Neural cell (in vitro differentiated cells): ENCODE measurements around the gene C2CD2L. TPM values are rescaled to one million over a fixed set of nuclear protein-coding genes. Genes with fewer than 3 reads are reported as not detected.

Experiments
- H2AFZ ChIP-seq: fragments of 200-600, 300-800 bp; sonication (generic), shearing (Covaris generic); 2 replicates; pipeline ENCODE4 v1.6.0; 2014; ENCODE audit warnings: low read depth, mild to moderate bottlenecking, antibody characterized with exemption, low read length, moderate library complexity
- H3F3A ChIP-seq: fragments of 200-600 bp; shearing (Covaris generic); 2 replicates; pipeline ENCODE4 v1.6.1; 2016; ENCODE audit warnings: mild to moderate bottlenecking, moderate library complexity, mixed read lengths, antibody characterized with exemption, low read length; ENCODE audit not compliant: insufficient read depth, poor library complexity, severe bottlenecking
- H3K27ac ChIP-seq: fragments of 200-600, 300-800 bp; sonication (generic), shearing (Covaris generic); 2 replicates; pipeline ENCODE4 v1.5.1; 2014; ENCODE audit warnings: mild to moderate bottlenecking, low read length, moderate library complexity
- H3K27me3 ChIP-seq: fragments of 300-800, 200-600 bp; sonication (generic), shearing (Covaris generic); 2 replicates; pipeline ENCODE4 v1.6.0; 2014; ENCODE audit warnings: mild to moderate bottlenecking, low read depth, low read length, moderate library complexity; ENCODE audit not compliant: insufficient read depth
- H3K36me3 ChIP-seq: fragments of 300-800, 200-600 bp; sonication (generic), shearing (Covaris generic); 2 replicates; pipeline ENCODE4 v1.5.1; 2014; ENCODE audit warnings: mild to moderate bottlenecking, antibody characterized with exemption, low read length, moderate library complexity; ENCODE audit not compliant: insufficient read depth
- H3K4me2 ChIP-seq: fragments of 300-800, 200-600 bp; sonication (generic), shearing (Covaris generic); 2 replicates; pipeline ENCODE4 v1.6.0; 2014; ENCODE audit warnings: mild to moderate bottlenecking, low read length
- H3K4me3 ChIP-seq: fragments of 300-800, 200-600 bp; sonication (generic), shearing (Covaris generic); 2 replicates; pipeline ENCODE4 v1.5.1; 2014; ENCODE audit warnings: mild to moderate bottlenecking, low read length, moderate library complexity
- H3K79me2 ChIP-seq: fragments of 200-600 bp; shearing (Covaris generic); replicated peaks from 2 replicates; pipeline ENCODE4 v1.6.0; 2014; ENCODE audit warnings: mild to moderate bottlenecking, low read length, moderate library complexity; ENCODE audit not compliant: insufficient read depth
- H3K9ac ChIP-seq: fragments of 300-800, 200-600 bp; sonication (generic), shearing (Covaris generic); 2 replicates; pipeline ENCODE4 v1.6.1; 2016; ENCODE audit warnings: mild to moderate bottlenecking, low read length, mixed read lengths
- H3K9me2 ChIP-seq: fragments of 200-600 bp; shearing (Covaris generic); 2 replicates; pipeline ENCODE4 v1.6.1; 2016; ENCODE audit warnings: mild to moderate bottlenecking, low read length, mixed read lengths; ENCODE audit not compliant: insufficient read depth
- H3K9me3 ChIP-seq: fragments of 200-600, 300-800 bp; sonication (generic), shearing (Covaris generic); 2 replicates; pipeline ENCODE4 v1.6.1; 2016; ENCODE audit warnings: mild to moderate bottlenecking, mixed run types, low read length, moderate library complexity, mixed read lengths
- H4K20me1 ChIP-seq: fragments of 200-600 bp; shearing (Covaris generic); 2 replicates; pipeline ENCODE4 v1.6.1; 2016; ENCODE audit warnings: mild to moderate bottlenecking, mixed run types; ENCODE audit not compliant: insufficient read depth
- EP300 ChIP-seq: fragments of 450-650 bp; conservative IDR thresholded peaks from 2 replicates; pipeline ENCODE4 v1.6.1; 2014; ENCODE audit warnings: antibody characterized with exemption, mild to moderate bottlenecking, moderate library complexity; ENCODE audit not compliant: poor library complexity, severe bottlenecking
- EZH2 ChIP-seq: fragments of 200-600, 300-800 bp; shearing (Covaris generic), sonication (generic); IDR thresholded peaks from 2 replicates; pipeline ENCODE4 v1.6.1; 2014; ENCODE audit warnings: antibody characterized with exemption, low read length, borderline replicate concordance, mild to moderate bottlenecking; ENCODE audit not compliant: insufficient read depth, poor library complexity, severe bottlenecking
- MXI1 ChIP-seq: fragments of 450-650 bp; conservative IDR thresholded peaks from 2 replicates; pipeline ENCODE4 v1.6.1; 2014; ENCODE audit warnings: antibody characterized with exemption, mild to moderate bottlenecking; ENCODE audit not compliant: poor library complexity, severe bottlenecking
- POLR2AphosphoS5 ChIP-seq: IDR thresholded peaks from 2 replicates; pipeline ENCODE4 v1.6.1; 2012
- RAD21 ChIP-seq: fragments of 450-650 bp; conservative IDR thresholded peaks from 2 replicates; pipeline ENCODE4 v1.6.1; 2014; ENCODE audit warnings: antibody characterized with exemption, mild to moderate bottlenecking, moderate library complexity
- SMC3 ChIP-seq: fragments of 450-650 bp; conservative IDR thresholded peaks from 2 replicates; pipeline ENCODE4 v1.6.1; 2014; ENCODE audit warnings: antibody characterized with exemption, mild to moderate bottlenecking, moderate library complexity; ENCODE audit not compliant: poor library complexity
- TAF1 ChIP-seq: IDR thresholded peaks from 2 replicates; pipeline ENCODE4 v1.6.1; 2012; ENCODE audit warnings: low read depth
- polyA plus RNA-seq: library from polyadenylated mRNA; depleted of rRNA; stranded (reverse); fragments of >200 nt; gene quantifications from 2 replicates; pipeline ENCODE4 v1.2.3, GENCODE V29; 2014
- TF ChIP-seq, protein P1 (sequence below): fragments of 450-650 bp; IDR thresholded peaks from 2 replicates; pipeline ENCODE4 v1.5.1; 2014; ENCODE audit warnings: antibody characterized with exemption, mild to moderate bottlenecking, moderate library complexity; ENCODE audit not compliant: poor library complexity, severe bottlenecking
- TF ChIP-seq, protein P2 (sequence below): IDR thresholded peaks from 2 replicates; pipeline ENCODE4 v1.6.1; 2012; ENCODE audit warnings: borderline replicate concordance

The C2CD2L gene
- polyA plus RNA-seq, 1 donor from 2014 or later: 13.6 TPM

DNA sequence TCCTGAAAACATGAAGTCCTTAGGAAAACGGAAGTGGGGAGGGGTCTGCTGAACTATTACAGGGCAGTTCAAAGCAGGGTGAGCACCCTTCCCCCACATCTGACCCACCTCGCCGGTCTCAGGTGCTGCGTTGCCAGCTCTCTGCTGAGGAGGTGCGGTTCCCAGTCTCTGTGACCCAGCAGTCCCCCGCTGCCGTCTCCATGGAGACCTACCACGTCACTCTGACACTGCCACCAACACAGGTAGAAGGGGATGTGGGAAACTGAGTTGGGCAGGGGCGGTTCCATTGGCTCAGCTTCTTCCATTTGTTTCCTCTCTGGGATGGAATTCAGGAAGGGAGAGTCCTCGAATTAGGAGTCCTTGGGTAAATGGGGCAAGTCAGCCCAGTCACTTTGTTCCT is 3.3 kb downstream of the C2CD2L start:
- no peaks in the 10 kb centered on the region for H4K20me1 ChIP-seq
- no peaks in the 10 kb centered on the region for H3K36me3 ChIP-seq
- H3K9me2 ChIP-seq: no peaks in the 10 kb centered on the region
- TF ChIP-seq SMC3: no peak
- TF ChIP-seq POLR2AphosphoS5: no peak
- TF ChIP-seq MXI1: no peak
- no peaks in the 10 kb centered on the region for H3K79me2 ChIP-seq
- H3F3A ChIP-seq: no peaks in the 10 kb centered on the region
- H3K4me3 ChIP-seq: no peak overlapping the region
- no peak overlapping the region for H3K9ac ChIP-seq
- no peaks in the 10 kb centered on the region for H3K9me3 ChIP-seq
- no peak overlapping the region for H3K4me2 ChIP-seq
- H2AFZ ChIP-seq: no peak overlapping the region
- H3K27ac ChIP-seq: no peak overlapping the region
- no peaks in the 10 kb centered on the region for H3K27me3 ChIP-seq

DNA sequence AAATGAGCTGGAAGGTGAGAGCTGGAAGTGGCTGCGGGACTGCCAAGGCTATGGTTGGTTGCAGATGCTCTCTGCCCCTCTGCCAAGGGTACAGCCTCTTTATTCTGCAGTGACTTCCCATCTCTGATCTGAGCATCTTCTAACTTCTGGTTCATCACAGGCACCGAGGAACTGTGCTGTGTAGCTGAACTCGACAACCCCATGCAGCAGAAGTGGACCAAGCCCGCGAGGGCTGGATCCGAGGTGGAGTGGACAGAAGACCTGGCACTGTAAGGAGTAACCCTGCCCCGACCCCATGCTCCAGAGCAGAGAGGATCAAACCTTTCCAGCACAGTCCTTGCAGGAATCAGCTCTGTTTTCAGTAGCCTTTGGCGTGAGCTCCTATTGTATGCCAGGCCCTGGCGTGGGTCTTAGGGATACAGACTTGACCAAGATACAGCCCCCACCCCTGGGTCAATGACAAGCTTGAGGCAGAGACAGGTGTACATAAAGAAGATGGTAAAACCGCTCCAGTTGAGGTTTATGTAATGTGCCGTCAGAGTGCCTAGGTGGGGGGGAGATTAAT is 4.3 kb downstream of the C2CD2L start:
- Histone ChIP-seq H3K9ac (no peak overlapping the region), H2AFZ (no peak overlapping the region), H3K27me3 (no peaks in the 10 kb centered on the region), H3F3A (no peaks in the 10 kb centered on the region), H3K9me3 (no peaks in the 10 kb centered on the region), H3K79me2 (no peaks in the 10 kb centered on the region), H3K4me2 (no peak overlapping the region), H3K36me3 (no peaks in the 10 kb centered on the region), H3K4me3 (no peak overlapping the region), H4K20me1 (no peaks in the 10 kb centered on the region), H3K9me2 (no peaks in the 10 kb centered on the region), H3K27ac (no peak overlapping the region)
- TF ChIP-seq POLR2AphosphoS5 (no peak), RAD21 (no peak), SMC3 (no peak), EP300 (no peak), MXI1 (no peak), TAF1 (no peak), EZH2 (no peak)
- TF ChIP-seq, protein P1, sequence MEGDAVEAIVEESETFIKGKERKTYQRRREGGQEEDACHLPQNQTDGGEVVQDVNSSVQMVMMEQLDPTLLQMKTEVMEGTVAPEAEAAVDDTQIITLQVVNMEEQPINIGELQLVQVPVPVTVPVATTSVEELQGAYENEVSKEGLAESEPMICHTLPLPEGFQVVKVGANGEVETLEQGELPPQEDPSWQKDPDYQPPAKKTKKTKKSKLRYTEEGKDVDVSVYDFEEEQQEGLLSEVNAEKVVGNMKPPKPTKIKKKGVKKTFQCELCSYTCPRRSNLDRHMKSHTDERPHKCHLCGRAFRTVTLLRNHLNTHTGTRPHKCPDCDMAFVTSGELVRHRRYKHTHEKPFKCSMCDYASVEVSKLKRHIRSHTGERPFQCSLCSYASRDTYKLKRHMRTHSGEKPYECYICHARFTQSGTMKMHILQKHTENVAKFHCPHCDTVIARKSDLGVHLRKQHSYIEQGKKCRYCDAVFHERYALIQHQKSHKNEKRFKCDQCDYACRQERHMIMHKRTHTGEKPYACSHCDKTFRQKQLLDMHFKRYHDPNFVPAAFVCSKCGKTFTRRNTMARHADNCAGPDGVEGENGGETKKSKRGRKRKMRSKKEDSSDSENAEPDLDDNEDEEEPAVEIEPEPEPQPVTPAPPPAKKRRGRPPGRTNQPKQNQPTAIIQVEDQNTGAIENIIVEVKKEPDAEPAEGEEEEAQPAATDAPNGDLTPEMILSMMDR: no peak
- TF ChIP-seq, protein P2, sequence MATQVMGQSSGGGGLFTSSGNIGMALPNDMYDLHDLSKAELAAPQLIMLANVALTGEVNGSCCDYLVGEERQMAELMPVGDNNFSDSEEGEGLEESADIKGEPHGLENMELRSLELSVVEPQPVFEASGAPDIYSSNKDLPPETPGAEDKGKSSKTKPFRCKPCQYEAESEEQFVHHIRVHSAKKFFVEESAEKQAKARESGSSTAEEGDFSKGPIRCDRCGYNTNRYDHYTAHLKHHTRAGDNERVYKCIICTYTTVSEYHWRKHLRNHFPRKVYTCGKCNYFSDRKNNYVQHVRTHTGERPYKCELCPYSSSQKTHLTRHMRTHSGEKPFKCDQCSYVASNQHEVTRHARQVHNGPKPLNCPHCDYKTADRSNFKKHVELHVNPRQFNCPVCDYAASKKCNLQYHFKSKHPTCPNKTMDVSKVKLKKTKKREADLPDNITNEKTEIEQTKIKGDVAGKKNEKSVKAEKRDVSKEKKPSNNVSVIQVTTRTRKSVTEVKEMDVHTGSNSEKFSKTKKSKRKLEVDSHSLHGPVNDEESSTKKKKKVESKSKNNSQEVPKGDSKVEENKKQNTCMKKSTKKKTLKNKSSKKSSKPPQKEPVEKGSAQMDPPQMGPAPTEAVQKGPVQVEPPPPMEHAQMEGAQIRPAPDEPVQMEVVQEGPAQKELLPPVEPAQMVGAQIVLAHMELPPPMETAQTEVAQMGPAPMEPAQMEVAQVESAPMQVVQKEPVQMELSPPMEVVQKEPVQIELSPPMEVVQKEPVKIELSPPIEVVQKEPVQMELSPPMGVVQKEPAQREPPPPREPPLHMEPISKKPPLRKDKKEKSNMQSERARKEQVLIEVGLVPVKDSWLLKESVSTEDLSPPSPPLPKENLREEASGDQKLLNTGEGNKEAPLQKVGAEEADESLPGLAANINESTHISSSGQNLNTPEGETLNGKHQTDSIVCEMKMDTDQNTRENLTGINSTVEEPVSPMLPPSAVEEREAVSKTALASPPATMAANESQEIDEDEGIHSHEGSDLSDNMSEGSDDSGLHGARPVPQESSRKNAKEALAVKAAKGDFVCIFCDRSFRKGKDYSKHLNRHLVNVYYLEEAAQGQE: no peak
